Neutrophil (primary cell): Measurements from ENCODE around the gene ASPHD2.
"Not testable (repeated sequence)": the region's sequence is repeated elsewhere in the genome, so short reads cannot be mapped to it uniquely, and the experiment has no call there.

Experiments used
- H3K27ac ChIP-seq: fragments of 200-600 bp; sonication (generic); 2 replicates; pipeline ENCODE4 v1.5.1; 2016; ENCODE audit warnings: mild to moderate bottlenecking, moderate library complexity
- H3K27me3 ChIP-seq: fragments of 200-600 bp; sonication (generic); 2 replicates; pipeline ENCODE4 v1.6.0; 2016; ENCODE audit warnings: mild to moderate bottlenecking
- H3K36me3 ChIP-seq: fragments of 200-600 bp; sonication (generic); 2 replicates; pipeline ENCODE4 v1.5.1; 2017
- H3K4me1 ChIP-seq, 2 experiments: fragments of 200-600 bp in 1 of 2; sonication (generic) in 1 of 2; 1 replicate in 1 of 2; 2 replicates in 1 of 2; pipeline versions ENCODE4 v1.5.1 to v1.6.1; 2013 to 2016; ENCODE audit warnings: low read depth in 1 of 2, low read length in 1 of 2, mild to moderate bottlenecking in 1 of 2, moderate library complexity in 1 of 2; ENCODE audit not compliant: control insufficient read depth in 1 of 2, insufficient read depth in 1 of 2
- H3K4me3 ChIP-seq, 2 experiments: fragments of 200-600 bp in 1 of 2; sonication (generic) in 1 of 2; 1 replicate in 1 of 2; 2 replicates in 1 of 2; pipeline ENCODE4 v1.5.1; 2013 to 2016; ENCODE audit warnings: low read depth in 1 of 2, low read length in 1 of 2, mild to moderate bottlenecking in 1 of 2, moderate library complexity in 1 of 2
- H3K9me3 ChIP-seq: fragments of 200-600 bp; sonication (generic); 2 replicates; pipeline ENCODE4 v1.5.1; 2016
- TF ChIP-seq, protein P1 (sequence below): fragments of 200-600 bp; sonication (generic); IDR thresholded peaks from 2 replicates; pipeline ENCODE4 v1.5.1; 2016; ENCODE audit warnings: antibody characterized with exemption

ASPHD2 gene

DNA sequence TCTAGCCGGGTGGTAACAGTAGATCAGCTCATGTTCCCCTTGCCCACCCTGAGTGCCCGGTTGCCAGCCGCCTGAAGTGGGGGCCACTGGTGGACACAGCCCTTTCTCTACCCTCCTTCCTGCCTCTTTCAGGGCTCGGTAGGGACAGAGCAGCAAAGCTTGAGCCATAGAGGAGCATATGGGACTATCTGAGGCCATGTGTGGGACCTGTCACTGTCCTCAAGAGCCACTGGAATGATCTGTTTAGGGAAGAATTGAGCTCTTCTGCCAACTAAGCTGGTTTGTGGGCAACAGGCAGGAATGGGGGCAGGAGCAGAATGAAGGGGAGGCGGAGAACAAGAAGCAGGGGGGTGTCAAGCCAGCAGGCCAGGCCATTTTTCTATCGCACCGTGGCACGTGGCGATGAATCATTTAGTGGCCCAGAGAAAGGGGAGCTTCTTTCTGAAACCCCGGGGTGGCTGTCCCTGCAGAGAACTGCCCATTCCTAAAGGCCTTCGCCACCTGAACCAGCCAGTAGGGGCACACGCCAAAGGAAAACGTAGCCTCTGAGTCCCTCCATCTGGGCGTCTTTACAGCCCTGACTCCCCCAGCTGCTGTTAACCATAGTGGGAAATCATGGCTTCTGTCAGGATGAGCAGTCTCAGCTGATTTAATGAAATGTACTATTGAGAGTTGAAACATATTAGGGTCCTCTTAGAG, 8.8 kb downstream of the ASPHD2 start:
- no peak overlapping the region for H3K4me3 ChIP-seq
- TF ChIP-seq, protein P1, sequence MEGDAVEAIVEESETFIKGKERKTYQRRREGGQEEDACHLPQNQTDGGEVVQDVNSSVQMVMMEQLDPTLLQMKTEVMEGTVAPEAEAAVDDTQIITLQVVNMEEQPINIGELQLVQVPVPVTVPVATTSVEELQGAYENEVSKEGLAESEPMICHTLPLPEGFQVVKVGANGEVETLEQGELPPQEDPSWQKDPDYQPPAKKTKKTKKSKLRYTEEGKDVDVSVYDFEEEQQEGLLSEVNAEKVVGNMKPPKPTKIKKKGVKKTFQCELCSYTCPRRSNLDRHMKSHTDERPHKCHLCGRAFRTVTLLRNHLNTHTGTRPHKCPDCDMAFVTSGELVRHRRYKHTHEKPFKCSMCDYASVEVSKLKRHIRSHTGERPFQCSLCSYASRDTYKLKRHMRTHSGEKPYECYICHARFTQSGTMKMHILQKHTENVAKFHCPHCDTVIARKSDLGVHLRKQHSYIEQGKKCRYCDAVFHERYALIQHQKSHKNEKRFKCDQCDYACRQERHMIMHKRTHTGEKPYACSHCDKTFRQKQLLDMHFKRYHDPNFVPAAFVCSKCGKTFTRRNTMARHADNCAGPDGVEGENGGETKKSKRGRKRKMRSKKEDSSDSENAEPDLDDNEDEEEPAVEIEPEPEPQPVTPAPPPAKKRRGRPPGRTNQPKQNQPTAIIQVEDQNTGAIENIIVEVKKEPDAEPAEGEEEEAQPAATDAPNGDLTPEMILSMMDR, result no peak
- no peak overlapping the region for H3K27ac ChIP-seq
- H3K36me3 ChIP-seq, result peaks cover 11% of the 10 kb centered on the region
- H3K27me3 ChIP-seq, result no peaks in the 10 kb centered on the region
- peaks cover 16 to 19% of the 10 kb centered on the region in 2 experiments for H3K4me1 ChIP-seq
- no peaks in the 10 kb centered on the region for H3K9me3 ChIP-seq

GRCh38 chr22:26438776-26439175, 9.7 kb downstream of the ASPHD2 start:
- H3K36me3 ChIP-seq, H3K27ac ChIP-seq, H3K4me3 ChIP-seq, H3K27me3 ChIP-seq, H3K9me3 ChIP-seq: not testable (repeated sequence)
- peaks cover 12 to 13% of the 10 kb centered on the region in 2 experiments for H3K4me1 ChIP-seq

GRCh38 chr22:26439559-26439958, 10.5 kb downstream of the ASPHD2 start:
- TF ChIP-seq, protein P1, result no peak
- H3K4me1 ChIP-seq, result peaks cover 12% of the 10 kb centered on the region in 2 experiments
- H3K4me3 ChIP-seq, result no peak overlapping the region
- H3K27ac ChIP-seq, result no peak overlapping the region
- H3K9me3 ChIP-seq, result no peaks in the 10 kb centered on the region
- no peaks in the 10 kb centered on the region for H3K27me3 ChIP-seq
- no peaks in the 10 kb centered on the region for H3K36me3 ChIP-seq

DNA sequence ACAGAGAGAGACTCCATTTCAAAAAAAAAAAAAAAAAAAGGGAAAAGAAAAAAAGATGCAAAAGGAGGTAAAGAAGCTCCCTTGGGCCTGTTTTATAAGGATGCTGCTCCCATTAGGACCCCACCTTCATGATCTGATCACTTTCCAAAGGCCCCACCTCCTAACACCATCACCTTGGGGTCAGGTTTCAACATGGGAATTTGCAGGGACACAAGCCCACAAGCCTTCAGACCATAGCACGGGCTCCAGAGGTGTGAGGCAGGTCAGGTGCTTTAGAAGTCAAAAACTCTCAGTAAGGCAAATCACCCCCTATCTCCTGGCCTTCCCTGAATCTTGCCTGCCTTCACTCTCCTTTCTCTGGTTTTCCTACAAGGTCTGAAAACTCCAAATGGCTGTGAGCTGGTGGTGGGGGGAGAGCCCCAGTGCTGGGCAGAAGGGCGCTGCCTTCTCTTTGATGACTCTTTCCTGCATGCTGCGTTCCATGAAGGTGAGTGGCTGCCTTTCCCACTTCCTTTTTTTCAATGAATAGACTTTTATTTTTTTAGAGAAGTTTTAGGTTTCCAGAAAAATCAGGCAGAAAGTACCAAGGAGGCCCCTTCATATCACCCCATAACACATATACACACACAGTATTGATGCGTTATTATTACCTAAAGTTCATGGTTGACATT, 13.2 kb downstream of the ASPHD2 start:
- no peaks in the 10 kb centered on the region for H3K27me3 ChIP-seq
- no peaks in the 10 kb centered on the region for H3K4me1 ChIP-seq
- TF ChIP-seq, protein P1, result no peak
- no peaks in the 10 kb centered on the region for H3K9me3 ChIP-seq
- H3K27ac ChIP-seq, result no peak overlapping the region
- no peaks in the 10 kb centered on the region for H3K36me3 ChIP-seq
- no peak overlapping the region for H3K4me3 ChIP-seq

DNA sequence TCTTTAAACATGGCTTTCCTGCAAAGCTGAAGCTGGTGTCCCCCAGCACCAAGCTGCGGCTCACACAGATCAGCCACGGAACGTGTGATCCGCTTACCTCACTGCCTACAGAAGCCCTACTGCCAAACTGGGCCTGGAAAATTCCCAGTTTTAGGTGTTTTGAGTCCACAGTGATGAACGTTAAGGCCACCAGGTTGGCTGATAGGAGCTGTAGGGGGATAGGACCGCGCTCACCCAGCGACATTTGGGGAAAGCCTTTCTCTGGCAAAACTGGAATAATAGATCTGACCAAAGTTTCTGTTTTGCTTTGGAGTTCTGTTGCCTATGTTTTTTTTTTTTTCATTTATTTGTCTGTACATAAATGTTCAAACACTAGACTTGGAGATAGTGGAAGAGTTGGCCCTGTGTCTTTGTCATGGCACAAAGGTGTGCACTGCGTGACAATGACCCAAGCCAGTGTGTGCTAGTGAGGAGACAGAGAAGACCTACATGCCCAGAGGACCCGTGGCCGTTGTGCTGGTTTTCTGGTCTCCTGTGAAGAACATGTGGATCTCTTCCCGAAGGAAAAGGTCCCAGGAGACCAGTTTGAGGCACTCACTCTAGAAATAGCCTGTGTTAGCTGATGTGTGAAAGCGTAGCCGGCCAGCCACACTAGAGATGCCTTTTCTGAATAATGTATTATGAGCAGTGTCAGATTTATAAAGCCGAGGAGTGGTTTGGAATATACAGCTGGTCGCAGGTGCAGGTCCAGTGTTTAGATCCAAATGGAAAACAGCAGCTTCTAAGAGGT, 15.0 kb downstream of the ASPHD2 start:
- no peaks in the 10 kb centered on the region for H3K9me3 ChIP-seq

More for the DNA sequence above, 15.0 kb downstream of the ASPHD2 start:
- H3K27ac ChIP-seq, result no peak overlapping the region
- no peaks in the 10 kb centered on the region for H3K36me3 ChIP-seq
- no peaks in the 10 kb centered on the region for H3K4me1 ChIP-seq
- no peaks in the 10 kb centered on the region for H3K27me3 ChIP-seq
- no peak overlapping the region for H3K4me3 ChIP-seq
- TF ChIP-seq, protein P1, result no peak
